Ishikawa (cell line): ENCODE data around the gene MRPS9.

Source experiments
- CEBPB ChIP-seq: IDR thresholded peaks from 2 replicates; pipeline ENCODE4 v1.6.1; 2012
- CREB1 ChIP-seq: IDR thresholded peaks from 2 replicates; pipeline ENCODE4 v1.6.1; 2012; ENCODE audit warnings: low read depth
- EGR1 ChIP-seq: IDR thresholded peaks from 2 replicates; pipeline ENCODE4 v1.6.1; 2012
- EP300 ChIP-seq: IDR thresholded peaks from 2 replicates; pipeline ENCODE4 v1.6.1; 2012; ENCODE audit warnings: borderline replicate concordance
- FOXM1 ChIP-seq: IDR thresholded peaks from 2 replicates; pipeline ENCODE4 v1.6.1; 2012; ENCODE audit warnings: low read depth, borderline replicate concordance
- MAX ChIP-seq: IDR thresholded peaks from 2 replicates; pipeline ENCODE4 v1.6.1; 2012
- NFIC ChIP-seq: IDR thresholded peaks from 2 replicates; pipeline ENCODE4 v1.6.1; 2012
- RAD21 ChIP-seq: IDR thresholded peaks from 2 replicates; pipeline ENCODE4 v1.6.1; 2012; ENCODE audit warnings: low read depth
- REST ChIP-seq: IDR thresholded peaks from 2 replicates; pipeline ENCODE4 v1.6.1; 2012; ENCODE audit warnings: low read depth, mild to moderate bottlenecking
- TAF1 ChIP-seq: IDR thresholded peaks from 2 replicates; pipeline ENCODE4 v1.6.1; 2012; ENCODE audit warnings: low read depth, mild to moderate bottlenecking
- TCF12 ChIP-seq: IDR thresholded peaks from 2 replicates; pipeline ENCODE4 v1.6.1; 2012; ENCODE audit warnings: low read depth
- TEAD4 ChIP-seq: IDR thresholded peaks from 2 replicates; pipeline ENCODE4 v1.6.1; 2012
- USF1 ChIP-seq: IDR thresholded peaks from 2 replicates; pipeline ENCODE4 v1.6.1; 2012
- YY1 ChIP-seq: IDR thresholded peaks from 2 replicates; pipeline ENCODE4 v1.6.1; 2012; ENCODE audit warnings: low read depth
- ZBTB7A ChIP-seq: IDR thresholded peaks from 2 replicates; pipeline ENCODE4 v1.6.1; 2012; ENCODE audit warnings: low read depth

MRPS9 gene

GRCh38 chr2:105056245-105056644 is 18.4 kb downstream of the MRPS9 start:
- no peak for TF ChIP-seq YY1
- TF ChIP-seq NFIC = no peak
- no peak for TF ChIP-seq EGR1
- TF ChIP-seq ZBTB7A = no peak
- no peak for TF ChIP-seq EP300
- no peak for TF ChIP-seq USF1
- TF ChIP-seq REST = no peak
- TF ChIP-seq CREB1 = no peak
- TF ChIP-seq RAD21 = no peak
- no peak for TF ChIP-seq TEAD4

- TF ChIP-seq EP300 (no peak), MAX (no peak)
Measured at GRCh38 chr2:105057005-105057404, 19.1 kb downstream of the MRPS9 start.

- TF ChIP-seq FOXM1 = no peak
- TF ChIP-seq EP300 = no peak
- TF ChIP-seq TCF12 = no peak
- TF ChIP-seq RAD21 = no peak
- TF ChIP-seq YY1 = no peak
- TF ChIP-seq REST = no peak
- TF ChIP-seq NFIC = no peak
- no peak for TF ChIP-seq TEAD4
- TF ChIP-seq USF1 = no peak
- no peak for TF ChIP-seq TAF1
- no peak for TF ChIP-seq CEBPB
- TF ChIP-seq ZBTB7A = no peak
- TF ChIP-seq MAX = no peak
- TF ChIP-seq CREB1 = no peak
- TF ChIP-seq EGR1 = no peak
Measured at GRCh38 chr2:105061560-105061959, 23.7 kb downstream of the MRPS9 start.

GRCh38 chr2:105062158-105062557 is 24.3 kb downstream of the MRPS9 start:
- no peak for TF ChIP-seq USF1
- TF ChIP-seq ZBTB7A = no peak
- TF ChIP-seq CREB1 = no peak
- no peak for TF ChIP-seq TCF12

GRCh38 chr2:105068387-105068786 is 30.5 kb downstream of the MRPS9 start:
- TF ChIP-seq MAX = no peak
- TF ChIP-seq YY1 = no peak
- TF ChIP-seq ZBTB7A = no peak
- no peak for TF ChIP-seq TAF1
- TF ChIP-seq TEAD4 = no peak
- TF ChIP-seq FOXM1 = no peak

GRCh38 chr2:105068875-105069274 is 31.0 kb downstream of the MRPS9 start:
- TF ChIP-seq USF1 = no peak
- TF ChIP-seq RAD21 = no peak
- TF ChIP-seq CREB1 = no peak
- no peak for TF ChIP-seq NFIC
- TF ChIP-seq EGR1 = no peak
- no peak for TF ChIP-seq ZBTB7A
- no peak for TF ChIP-seq TEAD4
- TF ChIP-seq REST = no peak
- no peak for TF ChIP-seq MAX
- TF ChIP-seq TCF12 = no peak
- TF ChIP-seq YY1 = no peak
- no peak for TF ChIP-seq CEBPB
- TF ChIP-seq FOXM1 = no peak
- TF ChIP-seq EP300 = no peak
